ENCODE results near the gene CYB561D1.
A peak's percentile ranks its signal among the peaks of the same experiment; 100 is the strongest.
"Not testable (repeated sequence)": the region's sequence is repeated elsewhere in the genome, so short reads cannot be mapped to it uniquely, and the experiment has no call there.

The CYB561D1 gene, protein sequence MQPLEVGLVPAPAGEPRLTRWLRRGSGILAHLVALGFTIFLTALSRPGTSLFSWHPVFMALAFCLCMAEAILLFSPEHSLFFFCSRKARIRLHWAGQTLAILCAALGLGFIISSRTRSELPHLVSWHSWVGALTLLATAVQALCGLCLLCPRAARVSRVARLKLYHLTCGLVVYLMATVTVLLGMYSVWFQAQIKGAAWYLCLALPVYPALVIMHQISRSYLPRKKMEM

GRCh38 chr1:109493805-109494539 lies at the start of gene CYB561D1:
TSS of gene CYB561D1 (plus strand) at chr1:109494094. CDS start at chr1:109494140, 46 bp downstream.
- peak; percentile 72 for DNase-seq

- DNase-seq = no peak
Measured at GRCh38 chr1:109444346-109444745, 49.5 kb upstream of the CYB561D1 start.

DNA sequence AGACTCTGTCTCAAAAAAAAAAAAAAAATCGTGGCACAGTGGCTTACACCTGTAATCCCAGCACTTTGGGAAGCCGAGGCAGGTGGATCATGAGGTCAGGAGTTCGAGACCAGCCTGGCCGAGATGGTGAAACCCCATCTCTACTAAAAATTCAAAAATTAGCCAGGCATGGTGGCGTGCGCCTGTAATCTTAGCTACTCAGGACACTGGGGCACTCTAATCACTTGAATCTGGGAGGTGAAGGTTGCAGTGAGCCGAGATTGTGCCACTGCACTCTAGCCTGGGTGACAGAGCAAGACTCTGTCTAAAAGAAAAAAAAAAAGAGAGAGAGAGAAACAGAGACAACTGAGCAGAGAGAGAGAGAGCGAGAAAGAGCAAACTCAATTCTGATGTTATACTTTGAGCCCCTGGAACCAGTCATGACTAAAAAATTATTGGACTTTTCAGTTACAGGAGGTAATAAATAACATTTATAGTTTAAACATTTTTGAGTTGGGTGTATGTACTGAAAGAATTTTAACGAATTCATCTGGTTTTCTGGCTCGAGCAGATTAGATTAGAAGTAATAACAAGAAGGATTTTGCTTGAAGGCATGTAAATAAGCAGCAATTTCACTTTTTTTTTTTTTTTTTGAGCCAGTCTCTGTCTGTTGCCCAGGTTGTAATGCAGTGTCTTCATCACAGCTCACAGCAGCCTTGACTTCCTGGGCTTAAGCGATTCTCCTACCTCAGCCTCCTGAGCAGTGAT lies 47.8 kb upstream of the CYB561D1 start:
- DNase-seq = not testable (repeated sequence)

GRCh38 chr1:109447524-109447923 lies 46.4 kb upstream of the CYB561D1 start:
- no peak for DNase-seq

DNA sequence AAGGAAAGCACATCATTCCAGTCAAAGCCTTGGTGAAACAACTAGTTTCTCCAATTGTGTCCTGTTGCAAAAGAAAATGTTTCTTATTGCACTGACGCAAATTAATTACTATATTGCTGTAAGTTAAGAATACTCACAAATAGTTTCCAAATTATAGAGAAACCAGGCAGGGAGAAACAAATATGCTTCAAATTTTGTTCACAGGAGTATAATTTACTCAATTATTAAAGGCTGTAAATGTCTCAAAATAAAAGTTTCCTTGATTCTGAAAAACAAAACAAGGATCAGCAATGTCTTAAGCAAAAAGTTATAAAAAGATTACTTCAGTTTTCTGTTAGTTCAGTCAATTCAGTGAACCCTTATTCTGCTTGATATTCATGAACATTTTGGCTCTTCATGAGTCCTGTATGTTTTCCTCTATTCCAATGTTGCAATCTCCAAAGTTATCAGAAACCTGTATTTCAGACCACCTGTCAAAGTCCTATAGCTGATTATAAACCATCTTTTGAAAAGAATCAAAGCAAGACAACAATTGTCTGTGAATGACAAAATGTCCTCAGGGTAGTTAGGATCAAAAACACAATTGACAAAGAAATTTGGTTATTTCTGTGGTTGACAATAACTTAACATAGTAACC lies 39.3 kb upstream of the CYB561D1 start:
- no peak for DNase-seq

- DNase-seq = no peak
Measured at GRCh38 chr1:109457819-109458218, 36.1 kb upstream of the CYB561D1 start.

- DNase-seq = no peak
Measured at GRCh38 chr1:109466125-109466451, 27.8 kb upstream of the CYB561D1 start.

GRCh38 chr1:109466452-109467300 lies 27.2 kb upstream of the CYB561D1 start, which contains the start of gene SYPL2:
TSS of gene SYPL2 (plus strand) at chr1:109466546. CDS start at chr1:109466844, 298 bp downstream.
- DNase-seq = no peak

DNA sequence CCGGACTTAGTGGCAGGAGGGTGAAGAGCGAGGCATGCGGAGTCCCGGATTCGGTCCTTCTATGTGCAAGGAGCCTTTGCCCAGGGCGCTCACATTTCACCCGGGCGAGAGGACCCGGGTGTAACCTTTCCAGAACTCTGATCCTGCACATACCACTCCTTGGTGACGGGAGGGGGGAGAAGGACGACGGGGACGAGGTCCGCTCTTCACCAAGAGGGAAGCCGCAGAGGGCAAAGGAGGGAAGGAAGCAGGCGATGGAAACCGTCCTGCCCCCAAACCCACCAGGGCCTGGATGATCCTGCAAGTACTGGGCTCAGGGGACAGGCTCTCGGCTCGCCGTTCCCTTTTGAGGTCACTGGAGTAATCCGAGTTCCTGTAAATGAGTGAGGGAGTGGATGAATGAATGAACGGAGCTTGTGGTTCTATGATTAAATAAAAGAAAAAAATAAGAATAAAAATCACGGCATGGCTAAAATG lies 26.6 kb upstream of the CYB561D1 start:
- no peak for DNase-seq

GRCh38 chr1:109468061-109468460 lies 25.8 kb upstream of the CYB561D1 start:
- no peak for DNase-seq

- no peak for DNase-seq
Measured at GRCh38 chr1:109468903-109469302, 25.0 kb upstream of the CYB561D1 start.

GRCh38 chr1:109470245-109470644 lies 23.6 kb upstream of the CYB561D1 start:
- DNase-seq = no peak

GRCh38 chr1:109472779-109473178 lies 21.1 kb upstream of the CYB561D1 start:
- no peak for DNase-seq

GRCh38 chr1:109473284-109474057 lies 20.4 kb upstream of the CYB561D1 start:
- DNase-seq = not testable (repeated sequence)

DNA sequence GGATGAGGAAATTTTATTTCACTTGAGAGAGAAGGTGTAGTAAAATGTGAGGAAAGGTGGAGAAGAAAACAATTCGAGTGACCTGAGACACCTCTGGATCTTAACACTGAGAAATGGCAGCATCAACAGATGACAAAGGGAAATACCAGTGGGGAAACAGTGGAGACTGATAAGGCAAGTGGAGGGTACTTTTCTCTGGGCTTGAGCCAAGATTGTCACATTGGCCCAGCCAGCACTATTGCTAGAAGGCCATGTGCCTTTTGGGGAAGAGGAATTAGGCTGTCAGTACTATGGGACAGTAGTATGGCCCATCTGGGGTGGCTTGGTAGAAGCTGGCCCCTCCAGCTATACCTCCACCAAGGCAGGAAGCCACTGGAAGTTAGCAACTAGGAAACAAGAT lies 19.2 kb upstream of the CYB561D1 start:
- no peak for DNase-seq

DNA sequence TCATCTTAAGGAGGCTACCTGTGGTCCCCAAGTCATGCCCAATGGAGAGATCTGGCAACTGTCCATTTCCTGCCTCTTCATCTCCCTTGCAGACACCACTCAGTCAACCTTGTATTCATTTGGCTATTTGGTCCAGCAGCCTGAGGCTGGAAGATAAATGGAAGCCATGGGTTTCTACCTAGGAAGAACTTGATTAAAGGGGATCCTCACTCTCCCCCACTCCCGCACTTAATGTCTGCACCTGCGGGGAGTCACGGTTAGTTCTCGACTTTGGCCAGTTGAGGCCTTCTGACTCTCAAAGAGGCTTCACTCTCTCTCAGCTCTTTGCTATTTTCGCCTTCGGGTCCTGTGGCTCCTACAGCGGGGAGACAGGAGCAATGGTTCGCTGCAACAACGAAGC lies 18.6 kb upstream of the CYB561D1 start:
- no peak for DNase-seq

DNA sequence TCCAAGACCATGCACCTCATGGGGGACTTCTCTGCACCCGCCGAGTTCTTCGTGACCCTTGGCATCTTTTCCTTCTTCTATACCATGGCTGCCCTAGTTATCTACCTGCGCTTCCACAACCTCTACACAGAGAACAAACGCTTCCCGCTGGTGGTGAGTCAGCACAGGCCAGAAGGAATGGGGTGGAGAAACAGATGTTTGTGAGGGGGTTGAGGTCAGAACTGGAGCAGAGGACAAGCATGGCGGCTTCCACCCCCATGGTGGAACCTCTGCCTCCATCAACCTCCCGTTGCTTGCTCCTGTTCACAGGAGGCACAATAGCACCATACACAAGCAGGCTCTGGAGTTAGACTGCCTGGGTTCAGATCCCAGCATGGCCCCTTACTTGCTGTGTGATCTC lies 17.1 kb upstream of the CYB561D1 start:
- DNase-seq = no peak

DNA sequence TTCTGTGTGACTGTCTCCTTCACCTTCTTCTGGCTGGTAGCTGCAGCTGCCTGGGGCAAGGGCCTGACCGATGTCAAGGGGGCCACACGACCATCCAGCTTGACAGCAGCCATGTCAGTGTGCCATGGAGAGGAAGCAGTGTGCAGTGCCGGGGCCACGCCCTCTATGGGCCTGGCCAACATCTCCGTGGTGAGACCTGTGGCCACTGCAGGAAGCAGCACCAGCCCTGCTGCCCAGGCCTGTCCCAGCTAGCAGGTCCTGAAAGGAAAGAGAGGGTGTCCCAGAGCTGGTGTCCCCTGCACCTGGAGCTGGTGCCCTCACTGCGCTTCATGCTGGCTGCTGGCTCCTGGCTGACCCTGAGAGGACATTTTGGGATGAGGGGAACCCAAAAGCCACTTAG lies 16.1 kb upstream of the CYB561D1 start:
- DNase-seq = no peak

DNA sequence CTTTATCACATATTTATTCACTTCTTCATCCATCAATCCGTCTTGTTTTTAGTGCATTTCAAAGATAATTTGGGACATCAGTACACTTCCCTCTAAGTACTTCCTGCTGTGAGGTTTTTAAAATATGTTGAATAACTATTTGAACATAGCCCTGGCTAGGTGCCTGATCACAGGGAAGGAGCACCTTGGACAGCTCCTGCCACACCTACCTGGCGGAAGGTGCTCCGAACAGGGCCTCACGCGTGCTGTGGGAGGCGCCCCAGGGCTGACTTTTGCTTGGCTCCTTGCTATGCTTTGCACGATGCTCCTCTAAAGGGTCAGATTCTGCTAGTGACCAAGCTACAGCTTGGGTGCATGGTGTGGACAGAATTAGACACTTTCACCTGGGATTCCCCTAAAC lies 15.1 kb upstream of the CYB561D1 start:
- no peak for DNase-seq

- DNase-seq = no peak
Measured at GRCh38 chr1:109479311-109479710, 14.6 kb upstream of the CYB561D1 start.

- DNase-seq = no peak
Measured at GRCh38 chr1:109479901-109480300, 14.0 kb upstream of the CYB561D1 start.

Data from 8988T (cell line).